ENCODE data around the gene NEK5. TPM values are rescaled to one million over a fixed set of nuclear protein-coding genes. Genes with fewer than 3 reads are reported as not detected.

Gene NEK5
- total and polyA plus RNA-seq, 2 experiments from 2014 or later: 0.73 to 1.3 TPM

DNA sequence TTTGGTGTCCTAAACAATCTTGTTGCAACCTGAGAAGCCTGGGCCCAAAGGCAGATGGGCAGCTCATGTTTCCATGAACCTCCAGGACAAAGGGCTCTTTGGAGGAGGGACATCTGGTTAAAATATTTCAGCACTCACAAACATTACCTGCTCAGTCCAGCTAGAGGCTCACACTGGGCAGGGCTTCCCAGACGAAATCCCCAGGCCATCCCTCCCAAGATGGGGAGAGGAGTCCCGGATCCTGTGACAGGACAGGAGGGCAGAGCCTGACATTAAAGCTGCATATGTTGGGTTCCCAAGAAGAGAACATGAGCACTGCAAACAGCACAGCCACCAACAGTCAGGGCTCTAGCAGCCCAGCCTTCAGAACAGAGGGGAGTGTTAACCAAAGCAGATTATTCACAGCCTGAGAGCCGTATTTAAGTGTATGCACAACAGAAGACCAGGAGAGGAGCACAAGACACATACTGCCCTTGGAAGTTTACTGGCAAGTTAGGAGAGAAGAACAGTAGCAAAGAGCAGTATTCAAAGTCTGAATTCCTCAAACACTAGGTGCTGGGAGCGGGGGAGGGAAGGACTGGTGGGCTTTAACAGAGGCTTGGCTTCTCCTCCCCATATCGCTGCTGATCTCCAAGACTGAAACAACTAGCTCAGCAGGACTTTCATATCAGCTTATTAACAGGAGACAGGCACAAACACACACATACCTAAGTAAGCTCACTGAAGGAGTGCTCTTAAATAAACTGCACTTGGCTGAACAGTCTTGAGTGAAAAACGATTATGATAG, 130.0 kb downstream of the NEK5 start (continued):
- no peak for TF ChIP-seq EZH2 (IDR thresholded peaks at IDR 0.05; ENCODE audit: low read depth, unreplicated experiment)
- TF ChIP-seq NANOG (IDR thresholded peaks at IDR 0.05; ENCODE audit: borderline replicate concordance): no peak
- TF ChIP-seq, protein P1, sequence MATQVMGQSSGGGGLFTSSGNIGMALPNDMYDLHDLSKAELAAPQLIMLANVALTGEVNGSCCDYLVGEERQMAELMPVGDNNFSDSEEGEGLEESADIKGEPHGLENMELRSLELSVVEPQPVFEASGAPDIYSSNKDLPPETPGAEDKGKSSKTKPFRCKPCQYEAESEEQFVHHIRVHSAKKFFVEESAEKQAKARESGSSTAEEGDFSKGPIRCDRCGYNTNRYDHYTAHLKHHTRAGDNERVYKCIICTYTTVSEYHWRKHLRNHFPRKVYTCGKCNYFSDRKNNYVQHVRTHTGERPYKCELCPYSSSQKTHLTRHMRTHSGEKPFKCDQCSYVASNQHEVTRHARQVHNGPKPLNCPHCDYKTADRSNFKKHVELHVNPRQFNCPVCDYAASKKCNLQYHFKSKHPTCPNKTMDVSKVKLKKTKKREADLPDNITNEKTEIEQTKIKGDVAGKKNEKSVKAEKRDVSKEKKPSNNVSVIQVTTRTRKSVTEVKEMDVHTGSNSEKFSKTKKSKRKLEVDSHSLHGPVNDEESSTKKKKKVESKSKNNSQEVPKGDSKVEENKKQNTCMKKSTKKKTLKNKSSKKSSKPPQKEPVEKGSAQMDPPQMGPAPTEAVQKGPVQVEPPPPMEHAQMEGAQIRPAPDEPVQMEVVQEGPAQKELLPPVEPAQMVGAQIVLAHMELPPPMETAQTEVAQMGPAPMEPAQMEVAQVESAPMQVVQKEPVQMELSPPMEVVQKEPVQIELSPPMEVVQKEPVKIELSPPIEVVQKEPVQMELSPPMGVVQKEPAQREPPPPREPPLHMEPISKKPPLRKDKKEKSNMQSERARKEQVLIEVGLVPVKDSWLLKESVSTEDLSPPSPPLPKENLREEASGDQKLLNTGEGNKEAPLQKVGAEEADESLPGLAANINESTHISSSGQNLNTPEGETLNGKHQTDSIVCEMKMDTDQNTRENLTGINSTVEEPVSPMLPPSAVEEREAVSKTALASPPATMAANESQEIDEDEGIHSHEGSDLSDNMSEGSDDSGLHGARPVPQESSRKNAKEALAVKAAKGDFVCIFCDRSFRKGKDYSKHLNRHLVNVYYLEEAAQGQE (IDR thresholded peaks at IDR 0.05; ENCODE audit: unreplicated experiment): no peak
- TF ChIP-seq, protein P2, sequence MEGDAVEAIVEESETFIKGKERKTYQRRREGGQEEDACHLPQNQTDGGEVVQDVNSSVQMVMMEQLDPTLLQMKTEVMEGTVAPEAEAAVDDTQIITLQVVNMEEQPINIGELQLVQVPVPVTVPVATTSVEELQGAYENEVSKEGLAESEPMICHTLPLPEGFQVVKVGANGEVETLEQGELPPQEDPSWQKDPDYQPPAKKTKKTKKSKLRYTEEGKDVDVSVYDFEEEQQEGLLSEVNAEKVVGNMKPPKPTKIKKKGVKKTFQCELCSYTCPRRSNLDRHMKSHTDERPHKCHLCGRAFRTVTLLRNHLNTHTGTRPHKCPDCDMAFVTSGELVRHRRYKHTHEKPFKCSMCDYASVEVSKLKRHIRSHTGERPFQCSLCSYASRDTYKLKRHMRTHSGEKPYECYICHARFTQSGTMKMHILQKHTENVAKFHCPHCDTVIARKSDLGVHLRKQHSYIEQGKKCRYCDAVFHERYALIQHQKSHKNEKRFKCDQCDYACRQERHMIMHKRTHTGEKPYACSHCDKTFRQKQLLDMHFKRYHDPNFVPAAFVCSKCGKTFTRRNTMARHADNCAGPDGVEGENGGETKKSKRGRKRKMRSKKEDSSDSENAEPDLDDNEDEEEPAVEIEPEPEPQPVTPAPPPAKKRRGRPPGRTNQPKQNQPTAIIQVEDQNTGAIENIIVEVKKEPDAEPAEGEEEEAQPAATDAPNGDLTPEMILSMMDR (conservative IDR thresholded peaks at IDR 0.05; ENCODE audit: low read depth in 2 of 2): no peak

DNA sequence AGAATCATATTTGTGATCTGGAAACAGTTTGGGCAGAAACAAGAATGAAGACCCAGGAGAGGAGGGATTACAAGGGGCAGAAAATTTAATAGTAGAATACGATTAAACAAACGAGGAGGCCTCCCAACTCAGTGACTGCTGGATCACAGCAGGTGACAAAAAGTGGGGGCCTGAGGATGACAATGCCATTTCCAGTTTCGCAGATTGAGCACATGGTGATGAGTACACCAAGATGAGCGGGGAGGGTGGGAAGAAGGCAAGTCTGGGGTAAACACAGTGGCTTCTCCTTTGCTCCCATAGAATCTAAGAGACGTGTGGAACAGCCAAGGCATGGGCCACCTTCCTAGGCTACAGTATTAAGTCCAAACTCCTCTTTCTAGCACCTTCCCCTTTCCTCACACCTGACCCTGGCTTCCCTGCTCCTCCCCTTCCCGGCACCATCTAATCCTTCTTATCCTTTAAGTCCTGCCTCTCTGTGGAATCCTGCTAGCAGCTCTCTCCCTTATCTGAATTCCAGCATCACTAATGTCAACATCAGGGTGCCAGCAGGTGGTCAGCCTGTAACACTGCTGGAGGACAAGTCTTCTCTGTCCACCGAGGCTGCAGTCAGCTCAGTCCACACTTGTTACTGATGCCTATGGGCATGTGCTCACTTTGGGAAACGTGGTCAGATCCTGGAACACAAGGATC, 131.1 kb downstream of the NEK5 start:
- Histone ChIP-seq H3K36me3 (ENCODE audit: insufficient read depth) (no peaks in the 10 kb centered on the region), H2AFZ (no peak overlapping the region), H3K79me2 (replicated peaks; ENCODE audit: insufficient read depth) (no peaks in the 10 kb centered on the region), H3K27me3 (ENCODE audit: insufficient read depth) (no peaks in the 10 kb centered on the region), H4K20me1 (replicated peaks; ENCODE audit: insufficient read depth) (no peaks in the 10 kb centered on the region), H3K4me1 (ENCODE audit: insufficient read depth) (peaks cover 26% of the 10 kb centered on the region), H3K9me2 (ENCODE audit: insufficient read depth) (no peaks in the 10 kb centered on the region), H3K4me2 (peak overlapping the region; percentile 42; the same call in 1 of the 2 replicates), H3K27ac (ENCODE audit: low read depth) (no peak overlapping the region), H3K4me3 (no peak overlapping the region), H3F3A (replicated peaks; ENCODE audit: low read depth) (no peaks in the 10 kb centered on the region)
- DNase-seq (ENCODE audit: low spot score) (peak; percentile 63), ATAC-seq (peak; percentile 41)
- no peaks in the 10 kb centered on the region for H3K36me3 Mint-ChIP-seq (ENCODE audit: low read depth)
- H3K27ac Mint-ChIP-seq: no peak overlapping the region
- no peaks in the 10 kb centered on the region for H3K9me3 Mint-ChIP-seq
- H3K4me1 Mint-ChIP-seq: peaks cover 51% of the 10 kb centered on the region
- peaks cover 17% of the 10 kb centered on the region for H3K27me3 Mint-ChIP-seq (ENCODE audit: insufficient read depth, low read depth, poor library complexity)
- TF ChIP-seq, protein P3, sequence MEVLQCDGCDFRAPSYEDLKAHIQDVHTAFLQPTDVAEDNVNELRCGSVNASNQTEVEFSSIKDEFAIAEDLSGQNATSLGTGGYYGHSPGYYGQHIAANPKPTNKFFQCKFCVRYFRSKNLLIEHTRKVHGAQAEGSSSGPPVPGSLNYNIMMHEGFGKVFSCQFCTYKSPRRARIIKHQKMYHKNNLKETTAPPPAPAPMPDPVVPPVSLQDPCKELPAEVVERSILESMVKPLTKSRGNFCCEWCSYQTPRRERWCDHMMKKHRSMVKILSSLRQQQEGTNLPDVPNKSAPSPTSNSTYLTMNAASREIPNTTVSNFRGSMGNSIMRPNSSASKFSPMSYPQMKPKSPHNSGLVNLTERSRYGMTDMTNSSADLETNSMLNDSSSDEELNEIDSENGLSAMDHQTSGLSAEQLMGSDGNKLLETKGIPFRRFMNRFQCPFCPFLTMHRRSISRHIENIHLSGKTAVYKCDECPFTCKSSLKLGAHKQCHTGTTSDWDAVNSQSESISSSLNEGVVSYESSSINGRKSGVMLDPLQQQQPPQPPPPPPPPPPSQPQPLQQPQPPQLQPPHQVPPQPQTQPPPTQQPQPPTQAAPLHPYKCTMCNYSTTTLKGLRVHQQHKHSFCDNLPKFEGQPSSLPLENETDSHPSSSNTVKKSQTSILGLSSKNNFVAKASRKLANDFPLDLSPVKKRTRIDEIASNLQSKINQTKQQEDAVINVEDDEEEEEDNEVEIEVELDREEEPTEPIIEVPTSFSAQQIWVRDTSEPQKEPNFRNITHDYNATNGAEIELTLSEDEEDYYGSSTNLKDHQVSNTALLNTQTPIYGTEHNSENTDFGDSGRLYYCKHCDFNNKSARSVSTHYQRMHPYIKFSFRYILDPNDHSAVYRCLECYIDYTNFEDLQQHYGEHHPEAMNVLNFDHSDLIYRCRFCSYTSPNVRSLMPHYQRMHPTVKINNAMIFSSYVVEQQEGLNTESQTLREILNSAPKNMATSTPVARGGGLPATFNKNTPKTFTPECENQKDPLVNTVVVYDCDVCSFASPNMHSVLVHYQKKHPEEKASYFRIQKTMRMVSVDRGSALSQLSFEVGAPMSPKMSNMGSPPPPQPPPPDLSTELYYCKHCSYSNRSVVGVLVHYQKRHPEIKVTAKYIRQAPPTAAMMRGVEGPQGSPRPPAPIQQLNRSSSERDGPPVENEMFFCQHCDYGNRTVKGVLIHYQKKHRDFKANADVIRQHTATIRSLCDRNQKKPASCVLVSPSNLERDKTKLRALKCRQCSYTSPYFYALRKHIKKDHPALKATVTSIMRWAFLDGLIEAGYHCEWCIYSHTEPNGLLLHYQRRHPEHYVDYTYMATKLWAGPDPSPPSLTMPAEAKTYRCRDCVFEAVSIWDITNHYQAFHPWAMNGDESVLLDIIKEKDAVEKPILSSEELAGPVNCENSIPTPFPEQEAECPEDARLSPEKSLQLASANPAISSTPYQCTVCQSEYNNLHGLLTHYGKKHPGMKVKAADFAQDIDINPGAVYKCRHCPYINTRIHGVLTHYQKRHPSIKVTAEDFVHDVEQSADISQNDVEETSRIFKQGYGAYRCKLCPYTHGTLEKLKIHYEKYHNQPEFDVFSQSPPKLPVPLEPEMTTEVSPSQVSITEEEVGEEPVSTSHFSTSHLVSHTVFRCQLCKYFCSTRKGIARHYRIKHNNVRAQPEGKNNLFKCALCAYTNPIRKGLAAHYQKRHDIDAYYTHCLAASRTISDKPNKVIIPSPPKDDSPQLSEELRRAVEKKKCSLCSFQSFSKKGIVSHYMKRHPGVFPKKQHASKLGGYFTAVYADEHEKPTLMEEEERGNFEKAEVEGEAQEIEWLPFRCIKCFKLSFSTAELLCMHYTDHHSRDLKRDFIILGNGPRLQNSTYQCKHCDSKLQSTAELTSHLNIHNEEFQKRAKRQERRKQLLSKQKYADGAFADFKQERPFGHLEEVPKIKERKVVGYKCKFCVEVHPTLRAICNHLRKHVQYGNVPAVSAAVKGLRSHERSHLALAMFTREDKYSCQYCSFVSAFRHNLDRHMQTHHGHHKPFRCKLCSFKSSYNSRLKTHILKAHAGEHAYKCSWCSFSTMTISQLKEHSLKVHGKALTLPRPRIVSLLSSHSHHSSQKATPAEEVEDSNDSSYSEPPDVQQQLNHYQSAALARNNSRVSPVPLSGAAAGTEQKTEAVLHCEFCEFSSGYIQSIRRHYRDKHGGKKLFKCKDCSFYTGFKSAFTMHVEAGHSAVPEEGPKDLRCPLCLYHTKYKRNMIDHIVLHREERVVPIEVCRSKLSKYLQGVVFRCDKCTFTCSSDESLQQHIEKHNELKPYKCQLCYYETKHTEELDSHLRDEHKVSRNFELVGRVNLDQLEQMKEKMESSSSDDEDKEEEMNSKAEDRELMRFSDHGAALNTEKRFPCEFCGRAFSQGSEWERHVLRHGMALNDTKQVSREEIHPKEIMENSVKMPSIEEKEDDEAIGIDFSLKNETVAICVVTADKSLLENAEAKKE (CRISPR knock-in tag; IDR thresholded peaks at IDR 0.05): 0 out of 2 replicates have a peak, but pooled peaks have one; percentile 16
- no peak for TF ChIP-seq STAT1 (IDR thresholded peaks at IDR 0.05; ENCODE audit: unreplicated experiment)
- H3K4me3 Mint-ChIP-seq: no peak overlapping the region

All from GM23338 (cell line).